ENCODE measurements around the gene RGL1. TPM values are rescaled to one million over a fixed set of nuclear protein-coding genes. Genes with fewer than 3 reads are reported as not detected.

Gene RGL1
- total RNA-seq, 1 donor from 2014 or later = 34.0 TPM

- no peak for DNase-seq (ENCODE audit: low spot score in 2 of 2, unreplicated experiment in 2 of 2)
- Mint-ChIP-seq H3K27ac (no peak overlapping the region), H3K9me3 (peaks cover 12% of the 10 kb centered on the region), H3K27me3 (ENCODE audit: low read depth) (no peaks in the 10 kb centered on the region), H3K4me1 (peaks cover 7% of the 10 kb centered on the region), H3K4me3 (no peak overlapping the region), H3K36me3 (no peaks in the 10 kb centered on the region)
- no peak for TF ChIP-seq CTCF (IDR thresholded peaks at IDR 0.05; ENCODE audit: unreplicated experiment)
Observed at GRCh38 chr1:183791319-183791718, 13.6 kb upstream of the RGL1 start.

- H3K27ac Mint-ChIP-seq = no peak overlapping the region
- no peaks in the 10 kb centered on the region for H3K36me3 Mint-ChIP-seq
- H3K4me1 Mint-ChIP-seq = peaks cover 7% of the 10 kb centered on the region
- no peaks in the 10 kb centered on the region for H3K27me3 Mint-ChIP-seq (ENCODE audit: low read depth)
- peaks cover 12% of the 10 kb centered on the region for H3K9me3 Mint-ChIP-seq
- no peak for TF ChIP-seq CTCF (IDR thresholded peaks at IDR 0.05; ENCODE audit: unreplicated experiment)
- no peak for DNase-seq (ENCODE audit: low spot score in 2 of 2, unreplicated experiment in 2 of 2)
- H3K4me3 Mint-ChIP-seq = no peak overlapping the region
Observed at GRCh38 chr1:183792300-183792699, 12.6 kb upstream of the RGL1 start.

GRCh38 chr1:183794088-183794487, 10.8 kb upstream of the RGL1 start:
- Mint-ChIP-seq H3K36me3 (no peaks in the 10 kb centered on the region), H3K4me3 (no peak overlapping the region), H3K27ac (no peak overlapping the region), H3K4me1 (peaks cover 7% of the 10 kb centered on the region), H3K9me3 (peaks cover 12% of the 10 kb centered on the region), H3K27me3 (ENCODE audit: low read depth) (no peaks in the 10 kb centered on the region)
- no peak for DNase-seq (ENCODE audit: low spot score in 2 of 2, unreplicated experiment in 2 of 2)
- TF ChIP-seq CTCF (IDR thresholded peaks at IDR 0.05; ENCODE audit: unreplicated experiment) = no peak

GRCh38 chr1:183800449-183800848, 4.5 kb upstream of the RGL1 start:
- TF ChIP-seq CTCF (IDR thresholded peaks at IDR 0.05; ENCODE audit: unreplicated experiment) = no peak
- Mint-ChIP-seq H3K9me3 (peaks cover 9% of the 10 kb centered on the region), H3K4me3 (no peak overlapping the region), H3K27ac (peak overlapping the region; percentile 51), H3K27me3 (ENCODE audit: low read depth) (no peaks in the 10 kb centered on the region), H3K4me1 (peaks cover 16% of the 10 kb centered on the region), H3K36me3 (peaks cover 6% of the 10 kb centered on the region)
- DNase-seq (ENCODE audit: low spot score in 2 of 2, unreplicated experiment in 2 of 2) = no peak

GRCh38 chr1:183801649-183802048, 3.3 kb upstream of the RGL1 start:
- no peak for DNase-seq (ENCODE audit: low spot score in 2 of 2, unreplicated experiment in 2 of 2)
- TF ChIP-seq CTCF (IDR thresholded peaks at IDR 0.05; ENCODE audit: unreplicated experiment) = no peak

GRCh38 chr1:183804387-183804786, 533 bp upstream of the RGL1 start:
- H3K4me1 Mint-ChIP-seq = peaks cover 47% of the 10 kb centered on the region
- TF ChIP-seq CTCF (IDR thresholded peaks at IDR 0.05; ENCODE audit: unreplicated experiment) = no peak
- H3K4me3 Mint-ChIP-seq = peak overlapping the region; percentile 100
- no peak for DNase-seq (ENCODE audit: low spot score in 2 of 2, unreplicated experiment in 2 of 2)
- H3K36me3 Mint-ChIP-seq = peaks cover 15% of the 10 kb centered on the region
- H3K27ac Mint-ChIP-seq = peak overlapping the region; percentile 100
- H3K9me3 Mint-ChIP-seq = peaks cover 9% of the 10 kb centered on the region
- H3K27me3 Mint-ChIP-seq (ENCODE audit: low read depth) = no peaks in the 10 kb centered on the region

More at GRCh38 chr1:183801649-183802048, 3.3 kb upstream of the RGL1 start:
- Mint-ChIP-seq H3K4me1 (peaks cover 23% of the 10 kb centered on the region), H3K4me3 (no peak overlapping the region), H3K27me3 (ENCODE audit: low read depth) (no peaks in the 10 kb centered on the region), H3K27ac (no peak overlapping the region), H3K36me3 (peaks cover 6% of the 10 kb centered on the region), H3K9me3 (peaks cover 9% of the 10 kb centered on the region)
